Lung (tissue), 12 donors: Measurements from ENCODE around the gene BMAL2. TPM values are rescaled to one million over a fixed set of nuclear protein-coding genes. Genes with fewer than 3 reads are reported as not detected.

ENCODE experiments used
- ATAC-seq: fragments of 200-7000 bp; cut with Tn5 transposase; one replicate; pipeline ENCODE4 v1.9.1; 2020; ENCODE audit warnings: moderate number of reproducible peaks; ENCODE audit not compliant: insufficient read depth, low FRiP score
- DNase-seq, 3 donors: peaks; one replicate each; pipeline ENCODE4 v3.0.0-alpha.2; 2013 to 2017
- H3K27ac ChIP-seq, 2 donors: one replicate each; pipeline ENCODE4 v1.5.1; 2013; ENCODE audit warnings: mild to moderate bottlenecking in 2 of 2, moderate library complexity in 2 of 2, control low read depth in 1 of 2, inconsistent platforms in 1 of 2, low read depth in 1 of 2, low read length in 1 of 2
- H3K27me3 ChIP-seq, 3 donors: one replicate each; pipeline ENCODE4 v1.5.1; 2013; ENCODE audit warnings: low read length in 2 of 3; ENCODE audit not compliant: control insufficient read depth in 3 of 3, insufficient read depth in 3 of 3
- H3K36me3 ChIP-seq, 4 donors: one replicate each; pipeline ENCODE4 v1.5.1; 2013; ENCODE audit warnings: low read length in 4 of 4, mild to moderate bottlenecking in 1 of 4, moderate library complexity in 1 of 4; ENCODE audit not compliant: control insufficient read depth in 4 of 4, insufficient read depth in 4 of 4
- H3K4me1 ChIP-seq, 5 donors: one replicate each; pipeline ENCODE4 v1.5.1; 2013; ENCODE audit warnings: low read length in 5 of 5, mild to moderate bottlenecking in 2 of 5, moderate library complexity in 1 of 5; ENCODE audit not compliant: control insufficient read depth in 5 of 5, insufficient read depth in 5 of 5
- H3K4me3 ChIP-seq: one replicate; pipeline ENCODE4 v1.5.1; 2013; ENCODE audit warnings: mild to moderate bottlenecking, control low read depth, moderate library complexity
- H3K9ac ChIP-seq, 2 donors: one replicate each; pipeline ENCODE4 v1.5.1; 2013; ENCODE audit warnings: low read length in 2 of 2, control low read depth in 1 of 2; ENCODE audit not compliant: insufficient read depth in 1 of 2
- H3K9me3 ChIP-seq, 4 donors: one replicate each; pipeline ENCODE4 v1.5.1; 2013; ENCODE audit warnings: low read length in 3 of 4, mild to moderate bottlenecking in 1 of 4, moderate library complexity in 1 of 4; ENCODE audit not compliant: control insufficient read depth in 4 of 4, insufficient read depth in 3 of 4
- WGBS, 2 donors: extraction: QIAGEN DNeasy Blood & Tissue Kit; methylation state at CpG; one replicate each; pipeline ENCODE4 v1.1.7; 2013; 5-methylcytosine and 5-hydroxymethylcytosine counted together
- polyA plus RNA-seq, 2 donors: library from polyadenylated mRNA; stranded (reverse); fragments of 200-250 nt; gene quantifications; one replicate each; pipeline ENCODE4 v1.2.1, GENCODE V29; 2013
- total RNA-seq, 2 donors: library from RNA; depleted of rRNA in 1 of 2; stranded (reverse); fragments of >200 nt in 1 of 2; gene quantifications; one replicate each; pipeline ENCODE4 v1.2.1, GENCODE V29; 2014 to 2021
- TF ChIP-seq, protein P1 (sequence below): IDR thresholded peaks from 2 replicates; pipeline ENCODE4 v1.5.1; 2012; ENCODE audit warnings: mild to moderate bottlenecking; ENCODE audit errors: control extremely low read depth, extremely low read depth
- donor health status: control.
- donor health status: control.
- donor health status: Bipolar disorder and iron deficiency.
- donor health status: healthy.
- donor health status: DM: yes; HTN: yes; CAD: no.

Gene BMAL2
- total and polyA plus RNA-seq, 4 donors = 1.5 to 7.8 (median 4.4) TPM

DNA sequence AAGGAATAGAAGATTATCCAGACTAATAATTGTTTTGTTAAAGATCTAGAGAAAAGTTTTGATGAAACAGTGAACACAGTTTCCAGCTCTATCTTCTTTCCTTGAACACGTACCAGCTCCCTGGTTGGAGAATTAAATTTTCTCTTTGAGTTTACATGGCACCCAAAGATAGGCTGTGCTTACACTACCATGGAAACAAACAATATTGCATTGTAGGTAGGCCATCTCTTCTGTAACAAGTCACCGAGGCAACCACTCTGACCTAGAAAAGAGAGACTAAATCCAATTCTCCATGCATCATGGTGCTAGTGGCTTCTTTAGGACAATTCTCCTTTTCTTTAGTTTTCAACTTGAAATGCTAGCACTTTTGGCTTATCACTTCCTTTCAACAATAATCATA lies 9.9 kb downstream of the BMAL2 start:
- DNase-seq = no peak
- no peaks in the 10 kb centered on the region for H3K4me1 ChIP-seq
- no peak overlapping the region for H3K4me3 ChIP-seq
- H3K9me3 ChIP-seq = peaks cover 0 to 3% (median 0%) of the 10 kb centered on the region in 4 donors
- H3K36me3 ChIP-seq = no peaks in the 10 kb centered on the region
- no peaks in the 10 kb centered on the region for H3K27me3 ChIP-seq
- TF ChIP-seq, protein P1, sequence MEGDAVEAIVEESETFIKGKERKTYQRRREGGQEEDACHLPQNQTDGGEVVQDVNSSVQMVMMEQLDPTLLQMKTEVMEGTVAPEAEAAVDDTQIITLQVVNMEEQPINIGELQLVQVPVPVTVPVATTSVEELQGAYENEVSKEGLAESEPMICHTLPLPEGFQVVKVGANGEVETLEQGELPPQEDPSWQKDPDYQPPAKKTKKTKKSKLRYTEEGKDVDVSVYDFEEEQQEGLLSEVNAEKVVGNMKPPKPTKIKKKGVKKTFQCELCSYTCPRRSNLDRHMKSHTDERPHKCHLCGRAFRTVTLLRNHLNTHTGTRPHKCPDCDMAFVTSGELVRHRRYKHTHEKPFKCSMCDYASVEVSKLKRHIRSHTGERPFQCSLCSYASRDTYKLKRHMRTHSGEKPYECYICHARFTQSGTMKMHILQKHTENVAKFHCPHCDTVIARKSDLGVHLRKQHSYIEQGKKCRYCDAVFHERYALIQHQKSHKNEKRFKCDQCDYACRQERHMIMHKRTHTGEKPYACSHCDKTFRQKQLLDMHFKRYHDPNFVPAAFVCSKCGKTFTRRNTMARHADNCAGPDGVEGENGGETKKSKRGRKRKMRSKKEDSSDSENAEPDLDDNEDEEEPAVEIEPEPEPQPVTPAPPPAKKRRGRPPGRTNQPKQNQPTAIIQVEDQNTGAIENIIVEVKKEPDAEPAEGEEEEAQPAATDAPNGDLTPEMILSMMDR = no peak
- no peak overlapping the region for H3K27ac ChIP-seq
- H3K9ac ChIP-seq = no peak overlapping the region
- ATAC-seq = no peak
- WGBS, 2 donors = 98 to 99% methylated on average over 2 of the region's 2 CpGs

DNA sequence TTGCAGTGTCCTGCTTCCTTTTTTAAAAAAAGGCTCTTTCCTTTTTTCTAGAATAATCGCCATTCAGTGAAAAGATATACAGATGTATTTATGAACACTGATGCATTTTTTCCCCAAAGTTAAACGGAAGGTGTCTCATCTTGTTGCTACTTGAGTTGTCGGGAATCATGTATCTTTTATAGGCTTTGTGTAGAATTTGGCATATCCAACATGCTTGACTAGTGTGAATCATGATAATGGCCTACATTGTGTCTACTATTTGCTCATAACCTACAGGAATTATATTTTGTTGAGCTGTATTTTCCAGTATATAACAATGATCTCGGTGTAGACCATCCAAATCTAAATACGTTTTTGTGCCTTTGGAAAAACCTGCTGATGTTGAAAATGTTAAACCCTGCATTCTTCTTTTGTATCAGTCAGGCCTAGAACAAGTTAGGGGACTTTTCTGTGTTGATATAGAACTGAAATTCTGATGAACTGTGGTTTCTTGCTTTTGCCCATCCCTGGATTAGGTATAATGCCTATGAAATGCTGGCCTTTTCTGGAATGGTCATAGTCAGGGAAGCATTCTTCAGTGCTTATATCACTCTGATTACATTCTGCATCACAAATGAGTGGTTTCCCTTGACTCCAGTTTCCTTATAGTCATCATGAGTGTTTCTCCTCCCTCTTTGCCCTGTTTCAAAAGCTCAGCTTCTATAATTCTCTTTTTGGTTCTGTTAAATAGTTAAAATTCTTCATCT lies 10.8 kb downstream of the BMAL2 start:
- DNase-seq (no peak), ATAC-seq (no peak)
- H3K4me1 ChIP-seq = no peaks in the 10 kb centered on the region
- H3K27ac ChIP-seq = no peak overlapping the region
- no peaks in the 10 kb centered on the region for H3K27me3 ChIP-seq
- H3K9me3 ChIP-seq = peaks cover 0 to 3% (median 0%) of the 10 kb centered on the region in 4 donors
- H3K9ac ChIP-seq = no peak overlapping the region
- TF ChIP-seq, protein P1 = no peak
- no peaks in the 10 kb centered on the region for H3K36me3 ChIP-seq
- 90 to 95% methylated on average over 5 of the region's 5 CpGs for WGBS, 2 donors
- no peak overlapping the region for H3K4me3 ChIP-seq

- TF ChIP-seq, protein P1 = no peak
- no peak overlapping the region for H3K27ac ChIP-seq
- H3K4me1 ChIP-seq = no peaks in the 10 kb centered on the region
- WGBS, 2 donors = 63 to 92% methylated on average over 2 of the region's 2 CpGs
- H3K9ac ChIP-seq = no peak overlapping the region
- H3K9me3 ChIP-seq = peaks cover 0 to 3% (median 0%) of the 10 kb centered on the region in 4 donors
- DNase-seq (no peak), ATAC-seq (no peak)
- no peaks in the 10 kb centered on the region for H3K36me3 ChIP-seq
- H3K4me3 ChIP-seq = no peak overlapping the region
- H3K27me3 ChIP-seq = no peaks in the 10 kb centered on the region
Observed at GRCh38 chr12:27344246-27344645, 11.6 kb downstream of the BMAL2 start.
